GM12878 (cell line): ENCODE results near the gene PRR15L. TPM values are rescaled to one million over a fixed set of nuclear protein-coding genes. Genes with fewer than 3 reads are reported as not detected.
A peak's percentile ranks its signal among the peaks of the same experiment; 100 is the strongest.

Source experiments
- CBFB ChIP-seq: IDR thresholded peaks from 2 replicates; pipeline ENCODE4 v1.6.1; 2016; ENCODE audit warnings: antibody characterized with exemption, low read depth
- CBX5 ChIP-seq: sonication (generic); IDR thresholded peaks from 2 replicates; pipeline ENCODE4 v1.6.1; 2016; ENCODE audit warnings: low read depth, moderate library complexity, mild to moderate bottlenecking, inconsistent platforms
- FOXK2 ChIP-seq: fragments of 450-650 bp; IDR thresholded peaks from 2 replicates; pipeline ENCODE4 v1.6.1; 2017; ENCODE audit warnings: mild to moderate bottlenecking, moderate library complexity
- FOXM1 ChIP-seq: IDR thresholded peaks from 2 replicates; pipeline ENCODE4 v1.6.1; 2012; ENCODE audit warnings: low read depth, mild to moderate bottlenecking, inconsistent platforms, low read length, moderate library complexity
- HDGF ChIP-seq: fragments of 450-650 bp; IDR thresholded peaks from 2 replicates; pipeline ENCODE4 v1.6.1; 2016; ENCODE audit warnings: antibody characterized with exemption
- KDM1A ChIP-seq: fragments of 200-600 bp; sonication (generic); IDR thresholded peaks from 2 replicates; pipeline ENCODE4 v1.6.1; 2016; ENCODE audit warnings: borderline replicate concordance
- PAX8 ChIP-seq: fragments of 450-650 bp; IDR thresholded peaks from 2 replicates; pipeline ENCODE4 v1.6.1; 2017; ENCODE audit warnings: mild to moderate bottlenecking, moderate library complexity
- POLR2A ChIP-seq: IDR thresholded peaks from 2 replicates; pipeline ENCODE4 v1.6.1; 2011; ENCODE audit warnings: low read depth, mild to moderate bottlenecking, low read length
- POLR2AphosphoS5 ChIP-seq: IDR thresholded peaks from 2 replicates; pipeline ENCODE4 v1.6.1; 2011; ENCODE audit warnings: mild to moderate bottlenecking, low read length, inconsistent platforms
- RAD21 ChIP-seq: IDR thresholded peaks from 2 replicates; pipeline ENCODE4 v1.6.1; 2011; ENCODE audit warnings: mild to moderate bottlenecking, low read depth, low read length, moderate library complexity; ENCODE audit not compliant: insufficient read depth
- RCOR1 ChIP-seq: conservative IDR thresholded peaks from 2 replicates; pipeline ENCODE4 v1.6.1; 2012; ENCODE audit warnings: low read depth, low read length, improper control_type of control experiment
- SMAD5 ChIP-seq: IDR thresholded peaks from 2 replicates; pipeline ENCODE4 v1.6.1; 2016; ENCODE audit warnings: antibody characterized with exemption, low read depth
- SMARCA5 ChIP-seq: fragments of 450-650 bp; IDR thresholded peaks from 2 replicates; pipeline ENCODE4 v1.6.1; 2017; ENCODE audit warnings: mild to moderate bottlenecking
- SREBF2 ChIP-seq: IDR thresholded peaks from 2 replicates; pipeline ENCODE4 v1.6.1; 2012; ENCODE audit warnings: mild to moderate bottlenecking, low read length
- STAT1 ChIP-seq: fragments of 450-650 bp; conservative IDR thresholded peaks from 2 replicates; pipeline ENCODE4 v1.6.1; 2014; ENCODE audit warnings: antibody characterized with exemption, mild to moderate bottlenecking
- SUPT20H ChIP-seq: IDR thresholded peaks from 2 replicates; pipeline ENCODE4 v1.6.1; 2011; ENCODE audit warnings: low read depth, mild to moderate bottlenecking, low read length, moderate library complexity, borderline replicate concordance; ENCODE audit not compliant: control insufficient read depth
- TARDBP ChIP-seq: IDR thresholded peaks from 2 replicates; pipeline ENCODE4 v1.6.1; 2016; ENCODE audit warnings: borderline replicate concordance
- ZBTB40 ChIP-seq: fragments of 450-650 bp; IDR thresholded peaks from 2 replicates; pipeline ENCODE4 v1.6.1; 2016; ENCODE audit warnings: mild to moderate bottlenecking, moderate library complexity, borderline replicate concordance
- ZNF274 ChIP-seq: IDR thresholded peaks from one replicate; pipeline ENCODE4 v1.8.0; 2011; ENCODE audit not compliant: insufficient read length, insufficient read depth
- polyA plus RNA-seq, 11 experiments: library from polyadenylated mRNA; depleted of rRNA in 4 of 11; unstranded in 6 of 11; stranded (reverse) in 5 of 11; fragments of >200 nt; fragmentation: Nextera tagmentation in 4 of 11; fragmentation: Illumina TruSeq in 1 of 11; extraction: Ambion mirVana in 4 of 11; extraction: Trizol in 1 of 11; gene quantifications; 1 replicate in 1 of 11; 2 replicates in 10 of 11; pipeline versions ENCODE4 v1.2.1 to v1.2.3, GENCODE V29; 2011 to 2016; ENCODE audit warnings: inconsistent platforms in 2 of 11, missing spikeins in 2 of 11, low read depth in 1 of 11
- total RNA-seq, 4 experiments: library from RNA; depleted of rRNA in 3 of 4; stranded (reverse); fragments of >200 nt in 3 of 4; fragmentation: Illumina TruSeq in 1 of 4; extraction: Trizol in 1 of 4; gene quantifications; 2 replicates each; pipeline versions ENCODE4 v1.2.1 to v1.2.3, GENCODE V29; 2013 to 2021
- TF ChIP-seq, protein P1 (sequence below): fragments of 450-650 bp; conservative IDR thresholded peaks from 2 replicates; pipeline ENCODE4 v1.6.1; 2017; ENCODE audit warnings: mild to moderate bottlenecking, moderate library complexity
- TF ChIP-seq, protein P2 (sequence below): fragments of 450-650 bp; IDR thresholded peaks from 2 replicates; pipeline ENCODE4 v1.6.1; 2018; ENCODE audit warnings: mild to moderate bottlenecking, low read depth, moderate library complexity; ENCODE audit not compliant: partially characterized antibody
- TF ChIP-seq, protein P3 (sequence below): IDR thresholded peaks from 2 replicates; pipeline ENCODE4 v1.6.1; 2012; ENCODE audit warnings: low read depth, low read length, improper control_type of control experiment

The PRR15L gene
- total and polyA plus RNA-seq, 10 of the 15 experiments (the other 5 are each of a cell fraction or from before 2014, with no cell fraction given): 0.11 to 0.18 TPM; not detected in 8

DNA sequence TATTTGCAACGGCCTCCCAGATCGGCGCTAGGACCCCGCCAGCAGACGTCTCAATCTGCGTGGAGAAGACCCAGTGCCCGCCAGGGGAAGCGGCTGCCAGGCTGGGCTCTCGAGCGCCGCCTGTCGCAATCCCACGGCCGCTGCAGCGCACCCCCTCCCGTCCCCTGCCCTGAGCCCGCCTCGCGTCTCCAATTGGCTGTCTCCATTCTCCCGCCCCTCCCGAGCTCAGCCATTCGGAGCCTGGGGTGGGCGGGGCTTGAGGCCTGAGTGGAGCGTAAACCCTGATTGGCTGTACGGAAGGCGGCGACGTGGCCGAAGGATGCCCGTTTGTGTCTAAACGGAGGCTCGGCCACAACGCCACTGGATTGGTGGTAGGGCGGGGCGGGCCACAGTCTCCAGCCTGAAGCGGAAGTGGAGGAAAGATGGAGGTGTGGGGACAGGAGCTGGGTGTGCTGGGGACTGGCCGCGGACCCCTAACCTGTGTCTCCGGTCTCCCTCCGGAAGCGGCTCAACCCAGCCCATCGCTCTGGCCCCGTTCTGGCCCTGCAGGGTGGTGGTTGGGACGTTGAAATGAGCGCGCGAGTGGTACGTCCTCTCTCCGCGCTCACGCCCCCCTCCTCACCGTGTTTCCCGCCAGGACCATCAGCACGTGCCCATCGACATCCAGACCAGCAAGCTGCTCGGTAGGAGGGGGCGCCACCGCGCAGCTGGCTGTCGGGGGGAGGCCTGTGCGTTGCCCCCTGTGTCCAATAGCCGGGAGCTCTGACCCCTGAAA is 13.2 kb upstream of the PRR15L start, which contains the start of gene CDK5RAP3 (continued):
- TF ChIP-seq, protein P1, sequence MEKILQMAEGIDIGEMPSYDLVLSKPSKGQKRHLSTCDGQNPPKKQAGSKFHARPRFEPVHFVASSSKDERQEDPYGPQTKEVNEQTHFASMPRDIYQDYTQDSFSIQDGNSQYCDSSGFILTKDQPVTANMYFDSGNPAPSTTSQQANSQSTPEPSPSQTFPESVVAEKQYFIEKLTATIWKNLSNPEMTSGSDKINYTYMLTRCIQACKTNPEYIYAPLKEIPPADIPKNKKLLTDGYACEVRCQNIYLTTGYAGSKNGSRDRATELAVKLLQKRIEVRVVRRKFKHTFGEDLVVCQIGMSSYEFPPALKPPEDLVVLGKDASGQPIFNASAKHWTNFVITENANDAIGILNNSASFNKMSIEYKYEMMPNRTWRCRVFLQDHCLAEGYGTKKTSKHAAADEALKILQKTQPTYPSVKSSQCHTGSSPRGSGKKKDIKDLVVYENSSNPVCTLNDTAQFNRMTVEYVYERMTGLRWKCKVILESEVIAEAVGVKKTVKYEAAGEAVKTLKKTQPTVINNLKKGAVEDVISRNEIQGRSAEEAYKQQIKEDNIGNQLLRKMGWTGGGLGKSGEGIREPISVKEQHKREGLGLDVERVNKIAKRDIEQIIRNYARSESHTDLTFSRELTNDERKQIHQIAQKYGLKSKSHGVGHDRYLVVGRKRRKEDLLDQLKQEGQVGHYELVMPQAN: peak; percentile 95
- TF ChIP-seq RAD21 (peak; percentile 45), PAX8 (no peak), SMARCA5 (peak; percentile 88), SMAD5 (peak; percentile 79; the same call in 1 of the 2 replicates), POLR2AphosphoS5 (peak; percentile 95), HDGF (peak; percentile 99), POLR2A (peak; percentile 97), ZBTB40 (no peak; the same call in 1 of the 2 replicates), CBX5 (no peak), SUPT20H (no peak), FOXK2 (peak; percentile 54), KDM1A (no peak), FOXM1 (no peak), RCOR1 (no peak), ZNF274 (no peak), CBFB (peak; percentile 39; the same call in 1 of the 2 replicates), TARDBP (no peak), STAT1 (peak; percentile 91; the same call in 1 of the 2 replicates), SREBF2 (no peak)
- TF ChIP-seq, protein P2, sequence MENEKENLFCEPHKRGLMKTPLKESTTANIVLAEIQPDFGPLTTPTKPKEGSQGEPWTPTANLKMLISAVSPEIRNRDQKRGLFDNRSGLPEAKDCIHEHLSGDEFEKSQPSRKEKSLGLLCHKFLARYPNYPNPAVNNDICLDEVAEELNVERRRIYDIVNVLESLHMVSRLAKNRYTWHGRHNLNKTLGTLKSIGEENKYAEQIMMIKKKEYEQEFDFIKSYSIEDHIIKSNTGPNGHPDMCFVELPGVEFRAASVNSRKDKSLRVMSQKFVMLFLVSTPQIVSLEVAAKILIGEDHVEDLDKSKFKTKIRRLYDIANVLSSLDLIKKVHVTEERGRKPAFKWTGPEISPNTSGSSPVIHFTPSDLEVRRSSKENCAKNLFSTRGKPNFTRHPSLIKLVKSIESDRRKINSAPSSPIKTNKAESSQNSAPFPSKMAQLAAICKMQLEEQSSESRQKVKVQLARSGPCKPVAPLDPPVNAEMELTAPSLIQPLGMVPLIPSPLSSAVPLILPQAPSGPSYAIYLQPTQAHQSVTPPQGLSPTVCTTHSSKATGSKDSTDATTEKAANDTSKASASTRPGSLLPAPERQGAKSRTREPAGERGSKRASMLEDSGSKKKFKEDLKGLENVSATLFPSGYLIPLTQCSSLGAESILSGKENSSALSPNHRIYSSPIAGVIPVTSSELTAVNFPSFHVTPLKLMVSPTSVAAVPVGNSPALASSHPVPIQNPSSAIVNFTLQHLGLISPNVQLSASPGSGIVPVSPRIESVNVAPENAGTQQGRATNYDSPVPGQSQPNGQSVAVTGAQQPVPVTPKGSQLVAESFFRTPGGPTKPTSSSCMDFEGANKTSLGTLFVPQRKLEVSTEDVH: peak; percentile 93
- TF ChIP-seq, protein P3, sequence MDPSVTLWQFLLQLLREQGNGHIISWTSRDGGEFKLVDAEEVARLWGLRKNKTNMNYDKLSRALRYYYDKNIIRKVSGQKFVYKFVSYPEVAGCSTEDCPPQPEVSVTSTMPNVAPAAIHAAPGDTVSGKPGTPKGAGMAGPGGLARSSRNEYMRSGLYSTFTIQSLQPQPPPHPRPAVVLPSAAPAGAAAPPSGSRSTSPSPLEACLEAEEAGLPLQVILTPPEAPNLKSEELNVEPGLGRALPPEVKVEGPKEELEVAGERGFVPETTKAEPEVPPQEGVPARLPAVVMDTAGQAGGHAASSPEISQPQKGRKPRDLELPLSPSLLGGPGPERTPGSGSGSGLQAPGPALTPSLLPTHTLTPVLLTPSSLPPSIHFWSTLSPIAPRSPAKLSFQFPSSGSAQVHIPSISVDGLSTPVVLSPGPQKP: peak; percentile 72
